OCI-LY3 (cell line): Measurements from ENCODE around the gene NUTF2.

Source experiments
- H2AFZ ChIP-seq: fragments of 200-600, 300-600 bp; shearing (Covaris generic); 2 replicates; pipeline ENCODE4 v1.6.0; 2014; ENCODE audit warnings: antibody characterized with exemption, low read depth, low read length
- H3K27ac ChIP-seq: fragments of 200-600, 300-600 bp; sonication (generic); 2 replicates; pipeline ENCODE4 v1.5.1; 2014; ENCODE audit warnings: mild to moderate bottlenecking, low read length, moderate library complexity, mixed read lengths
- H3K27me3 ChIP-seq: fragments of 200-600, 300-600 bp; sonication (generic); 2 replicates; pipeline ENCODE4 v1.6.1; 2014; ENCODE audit warnings: low read depth, low read length, mixed read lengths
- H3K36me3 ChIP-seq: fragments of 200-600, 300-600 bp; sonication (generic); replicated peaks from 2 replicates; pipeline ENCODE3; 2014; ENCODE audit warnings: low read depth, low read length, mixed read lengths
- H3K4me1 ChIP-seq: fragments of 300-600, 200-600 bp; sonication (generic); 2 replicates; pipeline ENCODE4 v1.6.1; 2014; ENCODE audit warnings: low read length, mixed read lengths
- H3K4me2 ChIP-seq: fragments of 200-600, 300-600 bp; sonication (generic); 2 replicates; pipeline ENCODE4 v1.6.1; 2014; ENCODE audit warnings: low read length, mixed read lengths
- H3K4me3 ChIP-seq: fragments of 300-600, 200-600 bp; sonication (generic); 2 replicates; pipeline ENCODE4 v1.5.1; 2014; ENCODE audit warnings: antibody characterized with exemption, mild to moderate bottlenecking, low read length, moderate library complexity
- H3K79me2 ChIP-seq: fragments of 300-600, 200-600 bp; shearing (Covaris generic); 2 replicates; pipeline ENCODE4 v1.6.1; 2014; ENCODE audit warnings: mild to moderate bottlenecking, low read length, mixed read lengths
- H3K9ac ChIP-seq: fragments of 300-600, 200-600 bp; shearing (Covaris generic); 2 replicates; pipeline ENCODE4 v1.6.0; 2014; ENCODE audit warnings: mild to moderate bottlenecking, low read length, moderate library complexity
- H3K9me3 ChIP-seq: fragments of 200-600, 300-600 bp; shearing (Covaris generic); 2 replicates; pipeline ENCODE4 v1.6.1; 2014; ENCODE audit warnings: low read length, mixed read lengths; ENCODE audit not compliant: insufficient read depth
- H4K20me1 ChIP-seq: fragments of 200-600, 300-600 bp; sonication (generic); 2 replicates; pipeline ENCODE4 v1.6.1; 2016; ENCODE audit warnings: low read length, mixed read lengths; ENCODE audit not compliant: insufficient read depth
- CTCF ChIP-seq: fragments of 200-600, 300-600 bp; sonication (generic); IDR thresholded peaks from 2 replicates; pipeline ENCODE4 v1.5.1; 2014; ENCODE audit warnings: antibody characterized with exemption, low read length, low read depth
- EZH2phosphoT487 ChIP-seq: fragments of 200-600 bp; shearing (Covaris generic); IDR thresholded peaks from 2 replicates; pipeline ENCODE4 v1.6.1; 2018; ENCODE audit warnings: antibody characterized with exemption, mixed run types, low read depth

The NUTF2 gene

GRCh38 chr16:67822511-67822910 lies 24.2 kb upstream of the NUTF2 start:
- H3K9ac ChIP-seq, result no peak overlapping the region
- H3K4me3 ChIP-seq, result no peak overlapping the region
- H3K27ac ChIP-seq, result no peak overlapping the region
- no peaks in the 10 kb centered on the region for H3K4me1 ChIP-seq
- H2AFZ ChIP-seq, result no peak overlapping the region
- H3K36me3 ChIP-seq, result no peaks in the 10 kb centered on the region
- TF ChIP-seq CTCF, result no peak
- TF ChIP-seq EZH2phosphoT487, result no peak
- H4K20me1 ChIP-seq, result no peaks in the 10 kb centered on the region
- H3K79me2 ChIP-seq, result no peaks in the 10 kb centered on the region
- H3K27me3 ChIP-seq, result no peaks in the 10 kb centered on the region
- no peak overlapping the region for H3K4me2 ChIP-seq
- no peaks in the 10 kb centered on the region for H3K9me3 ChIP-seq

- H3K27ac ChIP-seq, result no peak overlapping the region
- H3K4me2 ChIP-seq, result no peak overlapping the region
- H3K9me3 ChIP-seq, result no peaks in the 10 kb centered on the region
- H3K27me3 ChIP-seq, result no peaks in the 10 kb centered on the region
- no peak overlapping the region for H3K4me3 ChIP-seq
- H3K9ac ChIP-seq, result no peak overlapping the region
- no peaks in the 10 kb centered on the region for H3K4me1 ChIP-seq
- no peak overlapping the region for H2AFZ ChIP-seq
- no peaks in the 10 kb centered on the region for H3K79me2 ChIP-seq
- H4K20me1 ChIP-seq, result no peaks in the 10 kb centered on the region
- TF ChIP-seq CTCF, result no peak
- TF ChIP-seq EZH2phosphoT487, result no peak
- no peaks in the 10 kb centered on the region for H3K36me3 ChIP-seq
Observed at GRCh38 chr16:67825119-67825518, 21.6 kb upstream of the NUTF2 start.

GRCh38 chr16:67825906-67826305 lies 20.8 kb upstream of the NUTF2 start:
- Histone ChIP-seq H4K20me1 (no peaks in the 10 kb centered on the region), H2AFZ (no peak overlapping the region), H3K79me2 (no peaks in the 10 kb centered on the region), H3K27ac (no peak overlapping the region), H3K4me2 (no peak overlapping the region), H3K4me1 (no peaks in the 10 kb centered on the region), H3K9ac (no peak overlapping the region), H3K4me3 (no peak overlapping the region), H3K36me3 (no peaks in the 10 kb centered on the region), H3K9me3 (no peaks in the 10 kb centered on the region), H3K27me3 (no peaks in the 10 kb centered on the region)
- no peak for TF ChIP-seq EZH2phosphoT487
- no peak for TF ChIP-seq CTCF

GRCh38 chr16:67828651-67829050 lies 18.1 kb upstream of the NUTF2 start:
- Histone ChIP-seq H3K27ac (no peak overlapping the region), H3K4me2 (no peak overlapping the region), H4K20me1 (no peaks in the 10 kb centered on the region), H3K36me3 (no peaks in the 10 kb centered on the region), H3K27me3 (no peaks in the 10 kb centered on the region), H3K4me1 (peaks cover 4% of the 10 kb centered on the region), H3K79me2 (peaks cover 4% of the 10 kb centered on the region; the same call in 1 of the 2 replicates), H3K4me3 (no peak overlapping the region), H3K9me3 (no peaks in the 10 kb centered on the region), H3K9ac (no peak overlapping the region), H2AFZ (no peak overlapping the region)
- no peak for TF ChIP-seq CTCF
- no peak for TF ChIP-seq EZH2phosphoT487
